NCI-H748 (cell line): ENCODE results near the gene SNX17.

Experiments used
- DNase-seq: peaks from one replicate; lab custom pipeline; 2025; ENCODE audit not compliant: unreplicated experiment; lab: John Stamatoyannopoulos, UW

SNX17 gene

GRCh38 chr2:27362678-27363420 is 7.6 kb upstream of the SNX17 start:
- no peak for DNase-seq

- no peak for DNase-seq
These were observed 6.5 kb upstream of the SNX17 start for GRCh38 chr2:27363933-27364332.

GRCh38 chr2:27369471-27370025 is 868 bp upstream of the SNX17 start:
- peak; percentile 80 for DNase-seq

- peak; percentile 48 for DNase-seq
These were observed 602 bp downstream of the SNX17 start for GRCh38 chr2:27370816-27371620.

GRCh38 chr2:27372937-27373336 is 2.5 kb downstream of the SNX17 start:
- no peak for DNase-seq

GRCh38 chr2:27373567-27373966 is 3.2 kb downstream of the SNX17 start:
- DNase-seq, result no peak

- no peak for DNase-seq
These were observed 5.2 kb downstream of the SNX17 start for GRCh38 chr2:27375513-27376099.

- no peak for DNase-seq
These were observed 5.9 kb downstream of the SNX17 start for GRCh38 chr2:27376151-27376865.

GRCh38 chr2:27376866-27377617 is 6.6 kb downstream of the SNX17 start:
- no peak for DNase-seq

GRCh38 chr2:27377618-27378095 is 7.2 kb downstream of the SNX17 start:
- no peak for DNase-seq

- no peak for DNase-seq
These were observed 7.8 kb downstream of the SNX17 start for GRCh38 chr2:27378096-27378808.

- DNase-seq, result no peak
These were observed 8.4 kb downstream of the SNX17 start for GRCh38 chr2:27378809-27379290.

GRCh38 chr2:27379383-27379835 is 9.0 kb downstream of the SNX17 start:
- no peak for DNase-seq

- DNase-seq, result peak; percentile 77
These were observed 9.6 kb downstream of the SNX17 start for GRCh38 chr2:27379836-27380625.

- peak; percentile 97 for DNase-seq
These were observed 10.5 kb downstream of the SNX17 start, which contains the start of gene ZNF513 for GRCh38 chr2:27380626-27381545. ZNF513 (minus strand) TSS chr2:27380734; CDS start chr2:27380526, 208 bp downstream.

GRCh38 chr2:27381577-27382181 is 11.3 kb downstream of the SNX17 start:
- no peak for DNase-seq
